ENCODE results near the gene SSTR4.

The SSTR4 gene

GRCh38 chr20:23062632-23063031 is 27.5 kb downstream of the SSTR4 start:
- no peak overlapping the region for H3K4me3 ChIP-seq (ENCODE audit: low read depth in 1 of 2, low read length in 2 of 2)
- H3K9ac ChIP-seq (ENCODE audit: low read depth in 1 of 2, low read length in 2 of 2), result no peak overlapping the region
- peaks cover 0 to 5% of the 10 kb centered on the region in 2 donors for H3K4me1 ChIP-seq (ENCODE audit: control insufficient read depth in 1 of 2, insufficient read depth in 2 of 2, low read length in 2 of 2)
- no peak overlapping the region for H3K27ac ChIP-seq (ENCODE audit: low read depth, low read length)
- H3K36me3 ChIP-seq (ENCODE audit: control insufficient read depth in 1 of 2, insufficient read depth in 2 of 2, low read length in 2 of 2), result no peaks in the 10 kb centered on the region
- H3K9me3 ChIP-seq (ENCODE audit: control insufficient read depth in 1 of 2, low read length in 2 of 2), result no peaks in the 10 kb centered on the region
- no peaks in the 10 kb centered on the region for H3K27me3 ChIP-seq (ENCODE audit: control insufficient read depth in 1 of 2, insufficient read depth in 2 of 2, low read length in 2 of 2)

GRCh38 chr20:23063168-23063567 is 28.1 kb downstream of the SSTR4 start:
- Histone ChIP-seq H3K9me3 (ENCODE audit: control insufficient read depth in 1 of 2, low read length in 2 of 2) (no peaks in the 10 kb centered on the region), H3K4me1 (ENCODE audit: control insufficient read depth in 1 of 2, insufficient read depth in 2 of 2, low read length in 2 of 2) (peaks cover 0 to 5% of the 10 kb centered on the region in 2 donors), H3K9ac (ENCODE audit: low read depth in 1 of 2, low read length in 2 of 2) (no peak overlapping the region), H3K4me3 (ENCODE audit: low read depth in 1 of 2, low read length in 2 of 2) (no peak overlapping the region), H3K27ac (ENCODE audit: low read depth, low read length) (no peak overlapping the region), H3K36me3 (ENCODE audit: control insufficient read depth in 1 of 2, insufficient read depth in 2 of 2, low read length in 2 of 2) (no peaks in the 10 kb centered on the region), H3K27me3 (ENCODE audit: control insufficient read depth in 1 of 2, insufficient read depth in 2 of 2, low read length in 2 of 2) (no peaks in the 10 kb centered on the region)

DNA sequence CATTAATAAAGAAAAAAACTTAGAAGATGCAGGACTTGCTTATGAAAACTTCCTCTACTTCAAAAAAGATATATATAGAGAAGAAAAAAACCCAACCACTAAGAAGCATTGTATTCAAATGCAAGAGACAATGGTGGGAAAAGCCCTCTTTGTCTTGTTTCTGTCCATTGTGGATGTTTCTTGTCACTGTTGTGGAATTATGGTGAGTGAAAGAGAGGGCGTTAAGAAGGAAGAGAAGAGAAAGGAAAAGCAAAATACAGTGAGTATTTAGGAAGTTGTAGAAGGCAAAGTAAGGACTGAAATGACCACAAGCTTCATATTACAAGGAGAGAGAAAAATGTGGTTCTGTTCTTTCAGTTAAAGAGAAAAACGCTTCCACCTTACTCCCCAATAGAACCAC is 28.5 kb downstream of the SSTR4 start:
- Histone ChIP-seq H3K4me3 (ENCODE audit: low read depth in 1 of 2, low read length in 2 of 2) (no peak overlapping the region), H3K9me3 (ENCODE audit: control insufficient read depth in 1 of 2, low read length in 2 of 2) (no peaks in the 10 kb centered on the region), H3K9ac (ENCODE audit: low read depth in 1 of 2, low read length in 2 of 2) (no peak overlapping the region), H3K36me3 (ENCODE audit: control insufficient read depth in 1 of 2, insufficient read depth in 2 of 2, low read length in 2 of 2) (no peaks in the 10 kb centered on the region), H3K4me1 (ENCODE audit: control insufficient read depth in 1 of 2, insufficient read depth in 2 of 2, low read length in 2 of 2) (peaks cover 0 to 5% of the 10 kb centered on the region in 2 donors), H3K27ac (ENCODE audit: low read depth, low read length) (no peak overlapping the region), H3K27me3 (ENCODE audit: control insufficient read depth in 1 of 2, insufficient read depth in 2 of 2, low read length in 2 of 2) (no peaks in the 10 kb centered on the region)

DNA sequence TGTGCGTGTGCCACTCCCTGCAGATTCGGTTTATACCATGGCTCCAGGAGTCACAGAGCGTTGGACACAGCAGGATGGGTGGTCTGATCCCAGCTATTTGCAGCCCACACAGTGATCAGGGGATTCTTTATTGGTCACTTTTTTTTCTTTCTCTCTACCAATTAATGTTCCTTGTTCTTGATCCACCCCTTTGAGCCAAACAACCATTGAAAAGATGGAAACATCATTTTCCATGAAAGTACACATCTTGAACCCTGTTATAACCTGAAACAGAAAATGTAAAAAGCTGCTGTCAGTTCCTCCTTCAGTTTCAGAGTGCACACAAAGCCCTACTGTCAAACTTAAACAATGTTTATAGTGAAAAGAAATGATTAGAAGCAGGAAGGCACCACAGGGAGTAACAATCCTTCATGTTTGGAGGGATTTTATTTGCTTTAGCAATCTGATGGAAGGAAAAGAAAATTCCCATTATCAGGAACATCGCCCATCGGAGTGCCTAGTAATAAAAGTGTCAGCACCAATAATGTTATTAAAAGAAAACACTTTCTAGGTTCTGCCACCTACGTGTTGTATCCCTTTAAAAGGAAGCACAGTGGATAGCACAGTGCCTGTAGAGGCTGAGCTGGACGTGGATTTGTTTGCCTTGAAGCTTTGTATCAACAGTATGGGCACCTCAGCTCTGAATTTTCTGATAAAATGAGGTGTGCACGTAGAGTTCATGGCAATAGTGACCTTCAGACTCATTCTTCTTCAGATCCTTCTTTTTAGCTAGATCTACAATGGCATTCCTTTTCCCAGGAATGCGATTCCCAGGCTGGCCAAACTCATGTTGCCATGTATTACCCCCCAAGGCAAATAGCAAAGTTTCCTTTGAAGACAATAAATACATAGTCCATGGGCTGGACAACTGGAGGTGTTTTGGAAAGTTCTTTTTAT is 30.4 kb downstream of the SSTR4 start:
- no peak overlapping the region for H3K9ac ChIP-seq (ENCODE audit: low read depth in 1 of 2, low read length in 2 of 2)

GRCh38 chr20:23066772-23067171 is 31.7 kb downstream of the SSTR4 start:
- no peak overlapping the region for H3K4me3 ChIP-seq (ENCODE audit: low read depth in 1 of 2, low read length in 2 of 2)
- no peaks in the 10 kb centered on the region for H3K36me3 ChIP-seq (ENCODE audit: control insufficient read depth in 1 of 2, insufficient read depth in 2 of 2, low read length in 2 of 2)

More for the DNA sequence above, 30.4 kb downstream of the SSTR4 start:
- no peaks in the 10 kb centered on the region for H3K9me3 ChIP-seq (ENCODE audit: control insufficient read depth in 1 of 2, low read length in 2 of 2)
- H3K27ac ChIP-seq (ENCODE audit: low read depth, low read length), result no peak overlapping the region
- peaks cover 0 to 5% of the 10 kb centered on the region in 2 donors for H3K4me1 ChIP-seq (ENCODE audit: control insufficient read depth in 1 of 2, insufficient read depth in 2 of 2, low read length in 2 of 2)
- no peaks in the 10 kb centered on the region for H3K36me3 ChIP-seq (ENCODE audit: control insufficient read depth in 1 of 2, insufficient read depth in 2 of 2, low read length in 2 of 2)
- no peaks in the 10 kb centered on the region for H3K27me3 ChIP-seq (ENCODE audit: control insufficient read depth in 1 of 2, insufficient read depth in 2 of 2, low read length in 2 of 2)
- no peak overlapping the region for H3K4me3 ChIP-seq (ENCODE audit: low read depth in 1 of 2, low read length in 2 of 2)

GRCh38 chr20:23068283-23068682 is 33.2 kb downstream of the SSTR4 start:
- no peak overlapping the region for H3K4me3 ChIP-seq (ENCODE audit: low read depth in 1 of 2, low read length in 2 of 2)
- no peaks in the 10 kb centered on the region for H3K27me3 ChIP-seq (ENCODE audit: control insufficient read depth in 1 of 2, insufficient read depth in 2 of 2, low read length in 2 of 2)
- H3K4me1 ChIP-seq (ENCODE audit: control insufficient read depth in 1 of 2, insufficient read depth in 2 of 2, low read length in 2 of 2), result no peaks in the 10 kb centered on the region
- no peaks in the 10 kb centered on the region for H3K9me3 ChIP-seq (ENCODE audit: control insufficient read depth in 1 of 2, low read length in 2 of 2)
- H3K27ac ChIP-seq (ENCODE audit: low read depth, low read length), result no peak overlapping the region
- no peaks in the 10 kb centered on the region for H3K36me3 ChIP-seq (ENCODE audit: control insufficient read depth in 1 of 2, insufficient read depth in 2 of 2, low read length in 2 of 2)
- H3K9ac ChIP-seq (ENCODE audit: low read depth in 1 of 2, low read length in 2 of 2), result no peak overlapping the region

More at GRCh38 chr20:23066772-23067171, 31.7 kb downstream of the SSTR4 start:
- Histone ChIP-seq H3K27me3 (ENCODE audit: control insufficient read depth in 1 of 2, insufficient read depth in 2 of 2, low read length in 2 of 2) (no peaks in the 10 kb centered on the region), H3K9me3 (ENCODE audit: control insufficient read depth in 1 of 2, low read length in 2 of 2) (no peaks in the 10 kb centered on the region), H3K9ac (ENCODE audit: low read depth in 1 of 2, low read length in 2 of 2) (no peak overlapping the region), H3K27ac (ENCODE audit: low read depth, low read length) (no peak overlapping the region), H3K4me1 (ENCODE audit: control insufficient read depth in 1 of 2, insufficient read depth in 2 of 2, low read length in 2 of 2) (peaks cover 0 to 5% of the 10 kb centered on the region in 2 donors)

- Histone ChIP-seq H3K4me1 (ENCODE audit: control insufficient read depth in 1 of 2, insufficient read depth in 2 of 2, low read length in 2 of 2) (no peaks in the 10 kb centered on the region), H3K27me3 (ENCODE audit: control insufficient read depth in 1 of 2, insufficient read depth in 2 of 2, low read length in 2 of 2) (no peaks in the 10 kb centered on the region), H3K9me3 (ENCODE audit: control insufficient read depth in 1 of 2, low read length in 2 of 2) (no peaks in the 10 kb centered on the region), H3K9ac (ENCODE audit: low read depth in 1 of 2, low read length in 2 of 2) (no peak overlapping the region), H3K4me3 (ENCODE audit: low read depth in 1 of 2, low read length in 2 of 2) (no peak overlapping the region), H3K27ac (ENCODE audit: low read depth, low read length) (no peak overlapping the region), H3K36me3 (ENCODE audit: control insufficient read depth in 1 of 2, insufficient read depth in 2 of 2, low read length in 2 of 2) (no peaks in the 10 kb centered on the region)
Measured at GRCh38 chr20:23069108-23069507, 34.0 kb downstream of the SSTR4 start.

DNA sequence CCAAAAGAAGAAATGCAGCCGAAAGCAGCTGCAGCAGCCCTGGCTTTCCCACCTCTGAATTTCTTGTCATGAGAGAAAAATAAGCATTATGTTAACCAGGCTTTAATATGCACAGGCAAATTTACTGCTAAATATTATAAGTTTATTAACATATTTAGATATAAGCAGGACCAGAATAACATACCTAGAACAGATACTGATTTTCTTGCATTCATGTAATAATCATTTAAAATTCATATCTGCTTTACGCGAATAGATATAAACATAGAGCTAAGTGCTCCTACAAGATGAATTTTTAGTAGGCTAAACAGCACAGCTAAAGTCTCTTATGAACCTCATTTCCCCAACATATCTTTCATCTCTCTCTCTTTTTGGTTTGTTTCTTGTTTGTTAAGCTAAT is 36.3 kb downstream of the SSTR4 start:
- H3K4me3 ChIP-seq (ENCODE audit: low read depth in 1 of 2, low read length in 2 of 2), result no peak overlapping the region
- H3K27me3 ChIP-seq (ENCODE audit: control insufficient read depth in 1 of 2, insufficient read depth in 2 of 2, low read length in 2 of 2), result no peaks in the 10 kb centered on the region
- H3K9me3 ChIP-seq (ENCODE audit: control insufficient read depth in 1 of 2, low read length in 2 of 2), result no peaks in the 10 kb centered on the region
- H3K9ac ChIP-seq (ENCODE audit: low read depth in 1 of 2, low read length in 2 of 2), result no peak overlapping the region
- H3K27ac ChIP-seq (ENCODE audit: low read depth, low read length), result no peak overlapping the region
- H3K36me3 ChIP-seq (ENCODE audit: control insufficient read depth in 1 of 2, insufficient read depth in 2 of 2, low read length in 2 of 2), result no peaks in the 10 kb centered on the region
- H3K4me1 ChIP-seq (ENCODE audit: control insufficient read depth in 1 of 2, insufficient read depth in 2 of 2, low read length in 2 of 2), result no peaks in the 10 kb centered on the region

GRCh38 chr20:23071996-23072395 is 36.9 kb downstream of the SSTR4 start:
- Histone ChIP-seq H3K9ac (ENCODE audit: low read depth in 1 of 2, low read length in 2 of 2) (no peak overlapping the region), H3K4me3 (ENCODE audit: low read depth in 1 of 2, low read length in 2 of 2) (no peak overlapping the region), H3K27me3 (ENCODE audit: control insufficient read depth in 1 of 2, insufficient read depth in 2 of 2, low read length in 2 of 2) (no peaks in the 10 kb centered on the region), H3K4me1 (ENCODE audit: control insufficient read depth in 1 of 2, insufficient read depth in 2 of 2, low read length in 2 of 2) (no peaks in the 10 kb centered on the region), H3K9me3 (ENCODE audit: control insufficient read depth in 1 of 2, low read length in 2 of 2) (no peaks in the 10 kb centered on the region), H3K27ac (ENCODE audit: low read depth, low read length) (no peak overlapping the region), H3K36me3 (ENCODE audit: control insufficient read depth in 1 of 2, insufficient read depth in 2 of 2, low read length in 2 of 2) (no peaks in the 10 kb centered on the region)

- no peak overlapping the region for H3K4me3 ChIP-seq (ENCODE audit: low read depth in 1 of 2, low read length in 2 of 2)
- H3K9me3 ChIP-seq (ENCODE audit: control insufficient read depth in 1 of 2, low read length in 2 of 2), result no peaks in the 10 kb centered on the region
- H3K27ac ChIP-seq (ENCODE audit: low read depth, low read length), result no peak overlapping the region
- H3K4me1 ChIP-seq (ENCODE audit: control insufficient read depth in 1 of 2, insufficient read depth in 2 of 2, low read length in 2 of 2), result no peaks in the 10 kb centered on the region
- H3K36me3 ChIP-seq (ENCODE audit: control insufficient read depth in 1 of 2, insufficient read depth in 2 of 2, low read length in 2 of 2), result no peaks in the 10 kb centered on the region
- no peaks in the 10 kb centered on the region for H3K27me3 ChIP-seq (ENCODE audit: control insufficient read depth in 1 of 2, insufficient read depth in 2 of 2, low read length in 2 of 2)
- no peak overlapping the region for H3K9ac ChIP-seq (ENCODE audit: low read depth in 1 of 2, low read length in 2 of 2)
Measured at GRCh38 chr20:23072892-23073586, 37.9 kb downstream of the SSTR4 start.

Data from duodenal mucosa (tissue), 2 donors.